OCI-LY7 (cell line): Measurements from ENCODE around the gene ENAH. TPM values are rescaled to one million over a fixed set of nuclear protein-coding genes. Genes with fewer than 3 reads are reported as not detected.
"Not testable (repeated sequence)": the region's sequence is repeated elsewhere in the genome, so short reads cannot be mapped to it uniquely, and the experiment has no call there.

ENCODE experiments used
- BruUV-seq: library from RNA; stranded (reverse); fragments of 400-500 nt; replicated peaks from 2 replicates; lab custom pipeline; 2021; lab: Mats Ljungman, UMichigan
- CTCF ChIA-PET: fragments of 300-600 bp; sonication (Branson Sonifier 250); formaldehyde crosslinking; loops from one replicate; lab custom pipeline; 2022; ENCODE audit warnings: antibody characterized with exemption; ENCODE audit not compliant: unreplicated experiment; lab: Charles Lee
- POLR2A ChIA-PET: fragments of 300-600 bp; sonication (Branson Sonifier 250); formaldehyde crosslinking; loops from one replicate; lab custom pipeline; 2022; ENCODE audit warnings: antibody characterized with exemption; lab: Charles Lee
- DNase-seq: peaks from one replicate; pipeline ENCODE4 v3.0.0-alpha.2; 2015; ENCODE audit warnings: low spot score
- H2AFZ ChIP-seq: fragments of 200-600 bp; sonication (generic), shearing (Covaris generic); 2 replicates; pipeline ENCODE4 v1.6.1; 2014; ENCODE audit warnings: mild to moderate bottlenecking, antibody characterized with exemption, low read length, moderate library complexity
- H3K27ac ChIP-seq: fragments of 200-600 bp; sonication (generic); 2 replicates; pipeline ENCODE4 v1.5.1; 2014; ENCODE audit warnings: mixed run types, low read depth, mild to moderate bottlenecking, moderate library complexity, low read length, inconsistent platforms; ENCODE audit not compliant: poor library complexity, severe bottlenecking
- H3K36me3 ChIP-seq: fragments of 200-600 bp; sonication (generic); 2 replicates; pipeline ENCODE4 v1.6.1; 2014; ENCODE audit warnings: mild to moderate bottlenecking, antibody characterized with exemption, low read length, moderate library complexity, mixed read lengths; ENCODE audit not compliant: insufficient read depth
- H3K4me1 ChIP-seq: fragments of 200-600 bp; sonication (generic); 2 replicates; pipeline ENCODE4 v1.5.1; 2014; ENCODE audit warnings: mild to moderate bottlenecking, low read length; ENCODE audit not compliant: insufficient read depth, poor library complexity, severe bottlenecking
- H3K4me2 ChIP-seq: fragments of 200-600 bp; sonication (generic); 2 replicates; pipeline ENCODE4 v1.6.1; 2014; ENCODE audit warnings: mild to moderate bottlenecking, low read length
- H3K4me3 ChIP-seq: fragments of 200-600 bp; sonication (generic); 2 replicates; pipeline ENCODE4 v1.5.1; 2014; ENCODE audit warnings: mild to moderate bottlenecking, low read depth, low read length; ENCODE audit not compliant: poor library complexity, severe bottlenecking
- H3K79me2 ChIP-seq: fragments of 200-600 bp; sonication (generic); 2 replicates; pipeline ENCODE4 v1.6.1; 2016; ENCODE audit warnings: low read depth, mild to moderate bottlenecking, low read length, moderate library complexity, mixed read lengths; ENCODE audit not compliant: insufficient read depth
- H3K9me2 ChIP-seq: fragments of 200-600 bp; sonication (generic); 2 replicates; pipeline ENCODE4 v1.6.1; 2016; ENCODE audit warnings: mild to moderate bottlenecking, low read length, mixed read lengths; ENCODE audit not compliant: insufficient read depth
- H3K9me3 ChIP-seq: fragments of 200-600 bp; sonication (generic); 2 replicates; pipeline ENCODE4 v1.6.1; 2014; ENCODE audit warnings: mild to moderate bottlenecking, mixed run types, low read length, mixed read lengths
- H4K20me1 ChIP-seq: fragments of 200-600 bp; sonication (generic); 2 replicates; pipeline ENCODE4 v1.6.1; 2014; ENCODE audit warnings: mild to moderate bottlenecking, antibody characterized with exemption, low read length, moderate library complexity, mixed read lengths; ENCODE audit not compliant: insufficient read depth
- EZH2phosphoT487 ChIP-seq: fragments of 200-600 bp; sonication (generic); IDR thresholded peaks from 2 replicates; pipeline ENCODE4 v1.6.1; 2018; ENCODE audit warnings: low read depth, borderline replicate concordance, mild to moderate bottlenecking, mixed run types, antibody characterized with exemption, low read length, moderate library complexity, mixed read lengths
- intact Hi-C: fragments of 100-400 bp; cut with micrococcal nuclease; formaldehyde crosslinking; loops from one replicate; pipeline ENCODE4 v1.10.0; 2022; ENCODE audit not compliant: unreplicated experiment
- total RNA-seq, 2 experiments: library from RNA; depleted of rRNA in 1 of 2; stranded (reverse); fragments of >200 nt in 1 of 2; shearing (Covaris generic) in 1 of 2; gene quantifications; 2 replicates each; pipeline ENCODE4 v1.2.3, GENCODE V29; 2014 to 2022
- TF ChIP-seq, protein P1 (sequence below): fragments of 200-600 bp; sonication (generic); conservative IDR thresholded peaks from 2 replicates; pipeline ENCODE4 v1.5.1; 2014; ENCODE audit warnings: mild to moderate bottlenecking, antibody characterized with exemption, low read length, moderate library complexity, mixed read lengths

The ENAH gene
- total RNA-seq, 2 experiments from 2014 or later = 4.6 to 18.1 TPM

DNA sequence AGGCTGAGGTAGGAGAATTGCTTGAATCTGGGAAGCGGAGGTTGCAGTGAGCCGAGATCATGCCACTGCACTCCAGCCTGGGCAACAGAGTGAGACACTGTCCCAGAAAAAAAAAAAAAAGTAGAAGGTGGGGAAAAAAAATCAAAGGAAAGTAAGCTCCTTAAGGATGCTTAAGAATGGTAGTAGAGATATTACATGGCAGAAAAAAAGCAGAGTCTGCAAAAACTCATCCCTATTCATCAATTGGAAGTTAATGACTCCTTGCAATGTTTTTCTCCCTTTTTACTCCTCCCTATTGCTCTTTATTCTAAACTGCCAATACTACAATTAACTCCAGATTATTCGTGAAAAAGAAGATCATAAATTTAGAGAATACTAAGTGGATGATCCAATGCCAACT is 23.4 kb downstream of the ENAH start:
- intact Hi-C loops = no loop called here
- POLR2A ChIA-PET = no interaction called here
- Histone ChIP-seq H3K9me2 (no peaks in the 10 kb centered on the region), H2AFZ (no peak overlapping the region), H3K36me3 (no peaks in the 10 kb centered on the region), H3K79me2 (no peaks in the 10 kb centered on the region), H4K20me1 (no peaks in the 10 kb centered on the region), H3K4me2 (no peak overlapping the region), H3K27ac (no peak overlapping the region), H3K4me1 (no peaks in the 10 kb centered on the region), H3K9me3 (no peaks in the 10 kb centered on the region), H3K4me3 (no peak overlapping the region)
- no peak for DNase-seq
- no peak for TF ChIP-seq EZH2phosphoT487
- TF ChIP-seq, protein P1, sequence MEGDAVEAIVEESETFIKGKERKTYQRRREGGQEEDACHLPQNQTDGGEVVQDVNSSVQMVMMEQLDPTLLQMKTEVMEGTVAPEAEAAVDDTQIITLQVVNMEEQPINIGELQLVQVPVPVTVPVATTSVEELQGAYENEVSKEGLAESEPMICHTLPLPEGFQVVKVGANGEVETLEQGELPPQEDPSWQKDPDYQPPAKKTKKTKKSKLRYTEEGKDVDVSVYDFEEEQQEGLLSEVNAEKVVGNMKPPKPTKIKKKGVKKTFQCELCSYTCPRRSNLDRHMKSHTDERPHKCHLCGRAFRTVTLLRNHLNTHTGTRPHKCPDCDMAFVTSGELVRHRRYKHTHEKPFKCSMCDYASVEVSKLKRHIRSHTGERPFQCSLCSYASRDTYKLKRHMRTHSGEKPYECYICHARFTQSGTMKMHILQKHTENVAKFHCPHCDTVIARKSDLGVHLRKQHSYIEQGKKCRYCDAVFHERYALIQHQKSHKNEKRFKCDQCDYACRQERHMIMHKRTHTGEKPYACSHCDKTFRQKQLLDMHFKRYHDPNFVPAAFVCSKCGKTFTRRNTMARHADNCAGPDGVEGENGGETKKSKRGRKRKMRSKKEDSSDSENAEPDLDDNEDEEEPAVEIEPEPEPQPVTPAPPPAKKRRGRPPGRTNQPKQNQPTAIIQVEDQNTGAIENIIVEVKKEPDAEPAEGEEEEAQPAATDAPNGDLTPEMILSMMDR = no peak
- no TSS peak for BruUV-seq
- CTCF ChIA-PET = no interaction called here

DNA sequence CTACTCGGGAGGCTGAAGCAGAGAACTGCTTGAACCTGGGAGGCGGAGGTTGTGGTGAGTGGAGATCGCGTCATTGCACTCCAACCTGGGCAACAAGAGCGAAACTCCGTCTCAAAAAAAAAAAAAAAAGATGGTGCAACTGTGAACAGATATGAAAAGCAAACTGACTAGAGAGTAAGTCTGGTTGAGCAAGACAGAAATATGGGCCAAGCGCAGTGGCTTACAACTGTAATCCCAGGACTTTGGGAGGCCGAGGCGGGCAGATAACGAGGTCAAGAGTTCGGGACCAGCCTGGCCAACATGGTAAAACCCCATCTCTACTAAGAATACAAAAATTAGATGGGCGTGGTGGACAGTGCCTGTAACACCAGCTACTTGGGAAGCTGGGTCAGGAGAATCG is 24.1 kb downstream of the ENAH start:
- H3K36me3 ChIP-seq, BruUV-seq, H3K9me3 ChIP-seq, H3K4me1 ChIP-seq, H4K20me1 ChIP-seq, DNase-seq, intact Hi-C loops, H3K4me3 ChIP-seq, H2AFZ ChIP-seq, CTCF ChIA-PET, H3K4me2 ChIP-seq, H3K79me2 ChIP-seq, H3K9me2 ChIP-seq, H3K27ac ChIP-seq: not testable (repeated sequence)
- POLR2A ChIA-PET = interaction anchor here (0.7 to 1.7 kb wide), 2 partner anchors 9 to 54 kb away, joined by 6 to 7 read pairs; no protein-coding TSS in a partner anchor

DNA sequence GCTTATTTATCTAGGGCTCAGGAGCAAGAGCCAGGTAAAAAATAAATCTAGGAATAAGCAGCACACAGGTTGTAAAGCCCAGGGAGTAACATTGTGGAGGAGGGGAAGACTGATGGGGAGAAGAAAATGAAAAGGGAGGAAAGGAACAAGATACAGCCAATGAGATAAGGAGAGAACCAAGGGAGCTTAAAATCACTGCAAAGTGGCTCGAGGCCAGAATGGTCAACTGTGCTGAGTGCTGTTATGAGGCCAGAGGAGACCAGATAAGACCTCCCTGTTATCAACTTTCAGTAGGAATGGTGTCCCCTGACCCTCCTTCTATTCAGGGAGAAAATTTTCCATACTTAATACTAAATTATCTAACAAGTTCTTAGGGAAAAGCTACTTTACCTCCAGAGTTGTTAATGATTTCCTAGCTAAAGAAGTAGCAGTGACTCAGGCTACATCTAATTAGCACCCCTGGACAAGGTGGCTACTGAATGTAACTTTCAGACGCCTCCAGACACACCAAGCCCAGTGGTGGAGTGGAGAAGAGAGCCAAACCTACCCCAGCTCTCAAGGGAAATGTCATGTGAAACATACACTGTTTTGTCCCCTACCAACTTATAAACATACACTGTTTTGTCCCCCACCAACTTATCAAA is 25.5 kb downstream of the ENAH start:
- no peaks in the 10 kb centered on the region for H3K9me3 ChIP-seq
- CTCF ChIA-PET = no interaction called here
- no peaks in the 10 kb centered on the region for H3K9me2 ChIP-seq
- intact Hi-C loops = no loop called here
- H2AFZ ChIP-seq = no peak overlapping the region
- POLR2A ChIA-PET = interaction anchor here (0.6 to 2.3 kb wide), 9 partner anchors 10 to 194 kb away, joined by 3 to 8 read pairs (median 5); no protein-coding TSS in a partner anchor
- H3K4me3 ChIP-seq = no peak overlapping the region
- no peaks in the 10 kb centered on the region for H3K4me1 ChIP-seq
- no peak overlapping the region for H3K4me2 ChIP-seq
- H3K36me3 ChIP-seq = no peaks in the 10 kb centered on the region
- no peaks in the 10 kb centered on the region for H3K79me2 ChIP-seq
- H3K27ac ChIP-seq = no peak overlapping the region
- DNase-seq = no peak
- H4K20me1 ChIP-seq = no peaks in the 10 kb centered on the region
- BruUV-seq = no TSS peak
- TF ChIP-seq EZH2phosphoT487 = no peak
- TF ChIP-seq, protein P1 = no peak
